ENCODE data around the gene SERPINH1.

DNA sequence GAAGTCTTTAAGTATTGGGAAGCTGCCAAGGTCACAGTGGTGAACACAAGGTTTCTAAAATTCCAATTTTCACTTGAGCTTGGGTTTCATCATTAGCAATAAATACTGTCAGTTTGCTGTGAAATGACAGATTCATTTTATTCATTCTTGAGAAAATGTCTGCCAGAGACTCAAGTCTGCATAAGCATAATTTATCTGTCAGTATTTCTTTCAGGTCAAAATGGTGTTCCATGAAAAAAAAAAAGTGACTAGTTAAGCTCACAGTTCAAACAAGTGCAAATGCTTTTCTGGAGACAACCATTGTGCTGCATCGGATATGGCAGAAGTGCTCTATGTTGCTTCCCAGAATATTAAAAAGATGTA, 28.2 kb upstream of the SERPINH1 start:
- TF ChIP-seq, protein P1, sequence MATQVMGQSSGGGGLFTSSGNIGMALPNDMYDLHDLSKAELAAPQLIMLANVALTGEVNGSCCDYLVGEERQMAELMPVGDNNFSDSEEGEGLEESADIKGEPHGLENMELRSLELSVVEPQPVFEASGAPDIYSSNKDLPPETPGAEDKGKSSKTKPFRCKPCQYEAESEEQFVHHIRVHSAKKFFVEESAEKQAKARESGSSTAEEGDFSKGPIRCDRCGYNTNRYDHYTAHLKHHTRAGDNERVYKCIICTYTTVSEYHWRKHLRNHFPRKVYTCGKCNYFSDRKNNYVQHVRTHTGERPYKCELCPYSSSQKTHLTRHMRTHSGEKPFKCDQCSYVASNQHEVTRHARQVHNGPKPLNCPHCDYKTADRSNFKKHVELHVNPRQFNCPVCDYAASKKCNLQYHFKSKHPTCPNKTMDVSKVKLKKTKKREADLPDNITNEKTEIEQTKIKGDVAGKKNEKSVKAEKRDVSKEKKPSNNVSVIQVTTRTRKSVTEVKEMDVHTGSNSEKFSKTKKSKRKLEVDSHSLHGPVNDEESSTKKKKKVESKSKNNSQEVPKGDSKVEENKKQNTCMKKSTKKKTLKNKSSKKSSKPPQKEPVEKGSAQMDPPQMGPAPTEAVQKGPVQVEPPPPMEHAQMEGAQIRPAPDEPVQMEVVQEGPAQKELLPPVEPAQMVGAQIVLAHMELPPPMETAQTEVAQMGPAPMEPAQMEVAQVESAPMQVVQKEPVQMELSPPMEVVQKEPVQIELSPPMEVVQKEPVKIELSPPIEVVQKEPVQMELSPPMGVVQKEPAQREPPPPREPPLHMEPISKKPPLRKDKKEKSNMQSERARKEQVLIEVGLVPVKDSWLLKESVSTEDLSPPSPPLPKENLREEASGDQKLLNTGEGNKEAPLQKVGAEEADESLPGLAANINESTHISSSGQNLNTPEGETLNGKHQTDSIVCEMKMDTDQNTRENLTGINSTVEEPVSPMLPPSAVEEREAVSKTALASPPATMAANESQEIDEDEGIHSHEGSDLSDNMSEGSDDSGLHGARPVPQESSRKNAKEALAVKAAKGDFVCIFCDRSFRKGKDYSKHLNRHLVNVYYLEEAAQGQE (IDR thresholded peaks at IDR 0.05; ENCODE audit: insufficient read depth in 1 of 2, low read depth in 2 of 2, low read length in 1 of 2) = no peak
- TF ChIP-seq, protein P2, sequence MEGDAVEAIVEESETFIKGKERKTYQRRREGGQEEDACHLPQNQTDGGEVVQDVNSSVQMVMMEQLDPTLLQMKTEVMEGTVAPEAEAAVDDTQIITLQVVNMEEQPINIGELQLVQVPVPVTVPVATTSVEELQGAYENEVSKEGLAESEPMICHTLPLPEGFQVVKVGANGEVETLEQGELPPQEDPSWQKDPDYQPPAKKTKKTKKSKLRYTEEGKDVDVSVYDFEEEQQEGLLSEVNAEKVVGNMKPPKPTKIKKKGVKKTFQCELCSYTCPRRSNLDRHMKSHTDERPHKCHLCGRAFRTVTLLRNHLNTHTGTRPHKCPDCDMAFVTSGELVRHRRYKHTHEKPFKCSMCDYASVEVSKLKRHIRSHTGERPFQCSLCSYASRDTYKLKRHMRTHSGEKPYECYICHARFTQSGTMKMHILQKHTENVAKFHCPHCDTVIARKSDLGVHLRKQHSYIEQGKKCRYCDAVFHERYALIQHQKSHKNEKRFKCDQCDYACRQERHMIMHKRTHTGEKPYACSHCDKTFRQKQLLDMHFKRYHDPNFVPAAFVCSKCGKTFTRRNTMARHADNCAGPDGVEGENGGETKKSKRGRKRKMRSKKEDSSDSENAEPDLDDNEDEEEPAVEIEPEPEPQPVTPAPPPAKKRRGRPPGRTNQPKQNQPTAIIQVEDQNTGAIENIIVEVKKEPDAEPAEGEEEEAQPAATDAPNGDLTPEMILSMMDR (IDR thresholded peaks at IDR 0.05) = no peak
